HG02885 (cell line): ENCODE data around the gene MPPE1.

ENCODE experiments used
- ATAC-seq: cut with Tn5 transposase; IDR thresholded peaks from one replicate; pipeline ENCODE4 v1.9.1; 2021; ENCODE audit warnings: mild to moderate bottlenecking; ENCODE audit not compliant: unreplicated experiment, poor library complexity

MPPE1 gene

GRCh38 chr18:11886577-11887110 lies 21.5 kb downstream of the MPPE1 start:
- no peak for ATAC-seq

GRCh38 chr18:11885278-11885947 lies 22.7 kb downstream of the MPPE1 start:
- ATAC-seq, result no peak

- ATAC-seq, result no peak
These were observed 23.6 kb downstream of the MPPE1 start for GRCh38 chr18:11884396-11885030.

- ATAC-seq, result peak; percentile 74
These were observed 25.0 kb downstream of the MPPE1 start for GRCh38 chr18:11883153-11883552.

- no peak for ATAC-seq
These were observed 25.5 kb downstream of the MPPE1 start for GRCh38 chr18:11882636-11883035.

- ATAC-seq, result no peak
These were observed 27.4 kb downstream of the MPPE1 start for GRCh38 chr18:11880586-11881304.

- no peak for ATAC-seq
These were observed 30.5 kb downstream of the MPPE1 start for GRCh38 chr18:11877497-11878135.

GRCh38 chr18:11874676-11875075 lies 33.4 kb downstream of the MPPE1 start:
- no peak for ATAC-seq

GRCh38 chr18:11873670-11874340 lies 34.3 kb downstream of the MPPE1 start:
- ATAC-seq, result no peak

- ATAC-seq, result no peak
These were observed 35.5 kb downstream of the MPPE1 start for GRCh38 chr18:11872479-11873136.

GRCh38 chr18:11871501-11871900 lies 36.6 kb downstream of the MPPE1 start:
- ATAC-seq, result peak; percentile 51

- no peak for ATAC-seq
These were observed 39.9 kb downstream of the MPPE1 start for GRCh38 chr18:11868230-11868629.

GRCh38 chr18:11866764-11867163 lies 41.4 kb downstream of the MPPE1 start:
- no peak for ATAC-seq

- ATAC-seq, result no peak
These were observed 41.8 kb downstream of the MPPE1 start for GRCh38 chr18:11866329-11866728.

GRCh38 chr18:11865071-11865470 lies 43.0 kb downstream of the MPPE1 start:
- no peak for ATAC-seq

GRCh38 chr18:11864471-11864870 lies 43.6 kb downstream of the MPPE1 start:
- no peak for ATAC-seq

GRCh38 chr18:11862468-11863137 lies 45.5 kb downstream of the MPPE1 start:
- no peak for ATAC-seq

GRCh38 chr18:11861583-11862288 lies 46.4 kb downstream of the MPPE1 start:
- ATAC-seq, result no peak
